Endothelial cell of umbilical vein (primary cell): ENCODE measurements around the gene TLCD4.

Experiments used
- EZH2 ChIP-seq: IDR thresholded peaks from 2 replicates; pipeline ENCODE4 v1.6.1; 2012; ENCODE audit warnings: borderline replicate concordance, low read depth, mild to moderate bottlenecking, moderate library complexity, low read length, inconsistent platforms; ENCODE audit not compliant: severe bottlenecking
- FOS ChIP-seq: IDR thresholded peaks from 2 replicates; pipeline ENCODE4 v1.6.1; 2011; ENCODE audit warnings: mild to moderate bottlenecking, low read length, moderate library complexity, borderline replicate concordance; ENCODE audit not compliant: insufficient read depth
- GATA2 ChIP-seq: IDR thresholded peaks from 2 replicates; pipeline ENCODE4 v1.7.0; 2011; ENCODE audit warnings: low read depth, mild to moderate bottlenecking, moderate library complexity, mixed read lengths, low read length; ENCODE audit not compliant: insufficient read length, insufficient read depth
- JUN ChIP-seq: IDR thresholded peaks from 2 replicates; pipeline ENCODE4 v1.6.1; 2011; ENCODE audit warnings: borderline replicate concordance, low read depth; ENCODE audit not compliant: insufficient read length, insufficient read depth
- MAX ChIP-seq: IDR thresholded peaks from 2 replicates; pipeline ENCODE4 v1.6.1; 2011; ENCODE audit not compliant: insufficient read depth, insufficient read length
- POLR2A ChIP-seq: IDR thresholded peaks from 2 replicates; pipeline ENCODE4 v1.6.1; 2012; ENCODE audit warnings: low read depth, mild to moderate bottlenecking, control low read depth, low read length
- POLR2AphosphoS5 ChIP-seq: IDR thresholded peaks from 2 replicates; pipeline ENCODE4 v1.6.1; 2012; ENCODE audit warnings: low read depth, mild to moderate bottlenecking, control low read depth, low read length, moderate library complexity; ENCODE audit not compliant: insufficient read depth
- TF ChIP-seq, protein P1 (sequence below), 2 donors: IDR thresholded peaks; 1 replicate in 1 of 2; 2 replicates in 1 of 2; pipeline ENCODE4 v1.5.1; 2011; ENCODE audit warnings: low read length in 2 of 2, mild to moderate bottlenecking in 2 of 2, moderate library complexity in 2 of 2, control low read depth in 1 of 2, inconsistent platforms in 1 of 2, low read depth in 1 of 2; ENCODE audit not compliant: insufficient read depth in 1 of 2; ENCODE audit errors: extremely low read depth in 1 of 2

DNA sequence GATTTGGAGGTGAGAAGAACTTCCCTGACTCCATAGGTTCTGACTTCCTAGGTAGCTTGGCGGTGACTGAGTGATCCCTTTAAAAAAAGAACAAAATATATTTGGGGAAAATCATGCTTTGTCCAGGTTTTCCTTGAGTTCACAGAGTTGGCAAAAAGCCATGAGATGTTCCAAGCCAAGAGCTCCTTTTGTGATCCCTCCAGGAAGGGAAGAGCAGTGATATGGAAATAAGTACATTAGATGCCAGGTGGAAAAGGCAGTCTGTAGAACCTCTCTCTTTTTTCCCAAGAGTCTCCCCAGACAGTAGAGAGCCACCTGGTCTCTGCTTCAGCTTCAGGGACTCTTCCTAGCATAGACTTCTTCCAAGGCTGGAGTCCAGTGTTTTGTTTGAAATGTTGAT is 10.2 kb downstream of the TLCD4 start:
- TF ChIP-seq, protein P1, sequence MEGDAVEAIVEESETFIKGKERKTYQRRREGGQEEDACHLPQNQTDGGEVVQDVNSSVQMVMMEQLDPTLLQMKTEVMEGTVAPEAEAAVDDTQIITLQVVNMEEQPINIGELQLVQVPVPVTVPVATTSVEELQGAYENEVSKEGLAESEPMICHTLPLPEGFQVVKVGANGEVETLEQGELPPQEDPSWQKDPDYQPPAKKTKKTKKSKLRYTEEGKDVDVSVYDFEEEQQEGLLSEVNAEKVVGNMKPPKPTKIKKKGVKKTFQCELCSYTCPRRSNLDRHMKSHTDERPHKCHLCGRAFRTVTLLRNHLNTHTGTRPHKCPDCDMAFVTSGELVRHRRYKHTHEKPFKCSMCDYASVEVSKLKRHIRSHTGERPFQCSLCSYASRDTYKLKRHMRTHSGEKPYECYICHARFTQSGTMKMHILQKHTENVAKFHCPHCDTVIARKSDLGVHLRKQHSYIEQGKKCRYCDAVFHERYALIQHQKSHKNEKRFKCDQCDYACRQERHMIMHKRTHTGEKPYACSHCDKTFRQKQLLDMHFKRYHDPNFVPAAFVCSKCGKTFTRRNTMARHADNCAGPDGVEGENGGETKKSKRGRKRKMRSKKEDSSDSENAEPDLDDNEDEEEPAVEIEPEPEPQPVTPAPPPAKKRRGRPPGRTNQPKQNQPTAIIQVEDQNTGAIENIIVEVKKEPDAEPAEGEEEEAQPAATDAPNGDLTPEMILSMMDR (IDR thresholded peaks at IDR 0.05; ENCODE audit: extremely low read depth in 1 of 2, insufficient read depth in 1 of 2, low read depth in 1 of 2, low read length in 2 of 2) = no peak
- TF ChIP-seq POLR2A = no peak
- TF ChIP-seq GATA2 = no peak
- no peak for TF ChIP-seq FOS
- no peak for TF ChIP-seq EZH2
- TF ChIP-seq POLR2AphosphoS5 = no peak
- no peak for TF ChIP-seq MAX
- TF ChIP-seq JUN = no peak
